CD1c-positive myeloid dendritic cell (primary cell): Measurements from ENCODE around the gene PHEX.
"Not testable (repeated sequence)": the region's sequence is repeated elsewhere in the genome, so short reads cannot be mapped to it uniquely, and the experiment has no call there.

Experiments used
- DNase-seq: peaks from one replicate; pipeline ENCODE4 v3.0.0-alpha.2; 2016; ENCODE audit errors: extremely low spot score

Gene PHEX

GRCh38 chrX:22246620-22247019, 214.5 kb downstream of the PHEX start:
- DNase-seq, result no peak

GRCh38 chrX:22247169-22247568, 215.0 kb downstream of the PHEX start:
- DNase-seq, result no peak

- no peak for DNase-seq
Measured at GRCh38 chrX:22248401-22248800, 216.3 kb downstream of the PHEX start.

GRCh38 chrX:22249371-22249770, 217.2 kb downstream of the PHEX start:
- no peak for DNase-seq

GRCh38 chrX:22268706-22269105, 236.6 kb downstream of the PHEX start:
- no peak for DNase-seq

- DNase-seq, result no peak
Measured at GRCh38 chrX:22272613-22273012, 240.5 kb downstream of the PHEX start, which contains the start of gene CBLL2. Gene CBLL2, plus strand, starts transcription at chrX:22272913. Its CDS starts 79 bp downstream, at chrX:22272992.

- no peak for DNase-seq
Measured at GRCh38 chrX:22273714-22274317, 241.7 kb downstream of the PHEX start.

GRCh38 chrX:22276781-22277180, 244.7 kb downstream of the PHEX start:
- no peak for DNase-seq

- no peak for DNase-seq
Measured at GRCh38 chrX:22278375-22278774, 246.2 kb downstream of the PHEX start.

GRCh38 chrX:22289209-22289608, 257.1 kb downstream of the PHEX start:
- DNase-seq, result not testable (repeated sequence)

GRCh38 chrX:22296871-22297270, 264.7 kb downstream of the PHEX start:
- DNase-seq, result no peak

GRCh38 chrX:22300130-22300529, 268.0 kb downstream of the PHEX start:
- DNase-seq, result no peak
